Measurements from ENCODE around the gene CKS1B.

CKS1B gene

GRCh38 chr1:154941333-154942013 lies 33.0 kb upstream of the CKS1B start:
- H3K4me3 ChIP-seq (ENCODE audit: low read depth, low read length) = peak overlapping the region; percentile 71
- TF ChIP-seq, protein P1, sequence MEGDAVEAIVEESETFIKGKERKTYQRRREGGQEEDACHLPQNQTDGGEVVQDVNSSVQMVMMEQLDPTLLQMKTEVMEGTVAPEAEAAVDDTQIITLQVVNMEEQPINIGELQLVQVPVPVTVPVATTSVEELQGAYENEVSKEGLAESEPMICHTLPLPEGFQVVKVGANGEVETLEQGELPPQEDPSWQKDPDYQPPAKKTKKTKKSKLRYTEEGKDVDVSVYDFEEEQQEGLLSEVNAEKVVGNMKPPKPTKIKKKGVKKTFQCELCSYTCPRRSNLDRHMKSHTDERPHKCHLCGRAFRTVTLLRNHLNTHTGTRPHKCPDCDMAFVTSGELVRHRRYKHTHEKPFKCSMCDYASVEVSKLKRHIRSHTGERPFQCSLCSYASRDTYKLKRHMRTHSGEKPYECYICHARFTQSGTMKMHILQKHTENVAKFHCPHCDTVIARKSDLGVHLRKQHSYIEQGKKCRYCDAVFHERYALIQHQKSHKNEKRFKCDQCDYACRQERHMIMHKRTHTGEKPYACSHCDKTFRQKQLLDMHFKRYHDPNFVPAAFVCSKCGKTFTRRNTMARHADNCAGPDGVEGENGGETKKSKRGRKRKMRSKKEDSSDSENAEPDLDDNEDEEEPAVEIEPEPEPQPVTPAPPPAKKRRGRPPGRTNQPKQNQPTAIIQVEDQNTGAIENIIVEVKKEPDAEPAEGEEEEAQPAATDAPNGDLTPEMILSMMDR (IDR thresholded peaks at IDR 0.05; ENCODE audit: borderline replicate concordance, insufficient read depth, low read depth, low read length) = no peak

- TF ChIP-seq, protein P1 (IDR thresholded peaks at IDR 0.05; ENCODE audit: borderline replicate concordance, insufficient read depth, low read depth, low read length) = peak; percentile 86
- peak overlapping the region; percentile 13 for H3K4me3 ChIP-seq (ENCODE audit: low read depth, low read length)
Measured at GRCh38 chr1:154943649-154944400, 30.7 kb upstream of the CKS1B start.

DNA sequence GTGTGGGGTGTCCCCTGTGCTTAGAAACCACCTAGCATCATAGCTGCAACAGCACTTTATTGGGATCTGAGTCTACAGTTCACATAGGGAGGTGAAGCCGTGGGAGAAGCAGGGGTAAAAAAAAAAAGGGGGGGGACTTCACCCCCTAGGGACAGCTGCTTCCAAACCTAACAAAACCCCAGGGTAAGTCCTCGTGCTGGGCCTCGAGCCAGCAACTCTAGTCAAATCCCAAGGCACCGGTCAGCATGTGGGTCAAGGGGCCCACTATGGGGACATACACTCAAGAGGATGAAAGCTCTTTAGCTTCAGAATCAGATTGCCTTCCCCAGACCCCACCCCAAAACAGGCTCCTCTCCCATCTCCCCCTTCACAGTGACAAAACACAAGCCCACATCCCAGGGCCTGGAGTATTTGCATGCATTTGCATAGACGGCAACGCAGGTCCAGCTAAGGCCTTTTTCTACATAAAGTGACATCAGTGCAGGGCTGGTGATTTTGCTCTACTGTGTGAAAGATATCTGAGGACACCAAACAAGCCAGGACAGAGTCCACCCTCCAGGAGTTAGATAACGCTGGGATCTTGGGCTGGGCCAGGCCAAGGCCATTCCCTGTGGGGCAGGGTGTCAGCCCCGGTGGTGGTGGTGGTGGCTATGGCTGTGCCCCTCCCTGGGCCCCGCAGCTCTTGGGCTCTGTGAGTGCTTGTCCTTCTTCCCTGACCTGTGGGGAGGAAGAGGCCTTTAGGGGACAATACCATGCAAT lies 29.9 kb upstream of the CKS1B start:
- TF ChIP-seq, protein P1 (IDR thresholded peaks at IDR 0.05; ENCODE audit: borderline replicate concordance, insufficient read depth, low read depth, low read length) = no peak
- no peak overlapping the region for H3K4me3 ChIP-seq (ENCODE audit: low read depth, low read length)

DNA sequence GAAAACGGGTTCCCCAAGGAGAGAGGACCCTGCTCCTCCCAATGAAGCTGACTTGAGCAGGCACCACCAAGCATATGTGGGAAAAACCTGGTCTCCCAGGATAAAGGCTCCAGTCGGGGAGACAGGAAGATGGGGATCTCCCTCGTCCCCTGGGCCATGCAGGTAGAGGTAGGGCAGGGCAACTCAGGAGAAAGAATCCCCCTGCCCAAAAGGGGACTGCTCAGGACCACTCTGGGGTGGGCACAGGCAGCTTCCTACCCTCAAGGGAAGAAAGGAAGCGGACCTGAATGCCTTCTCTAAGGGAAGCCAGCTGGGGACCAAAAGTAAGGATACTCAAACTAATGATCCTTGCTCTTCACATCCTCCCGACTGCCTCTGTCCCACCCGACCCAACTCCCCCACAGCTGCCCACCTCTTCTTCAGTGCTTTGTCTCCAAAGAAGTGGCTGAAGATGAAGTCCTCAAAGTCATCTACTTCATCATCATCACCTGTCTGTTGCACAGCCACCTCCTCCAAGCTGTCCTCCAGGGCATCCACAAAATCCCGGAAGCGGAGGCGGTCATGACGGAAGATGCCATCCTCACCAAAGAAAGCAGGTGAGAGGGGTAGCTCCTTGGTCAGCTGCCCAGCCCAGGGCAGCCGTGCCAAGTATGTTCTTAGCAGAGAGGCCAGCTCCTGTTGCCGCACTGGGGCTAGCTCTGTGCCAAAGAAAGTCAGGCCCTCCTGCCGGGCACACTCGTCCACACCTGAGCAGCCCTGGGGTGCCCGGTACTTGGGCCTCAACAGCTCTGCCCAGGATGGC lies 29.1 kb upstream of the CKS1B start:
- TF ChIP-seq, protein P1 (IDR thresholded peaks at IDR 0.05; ENCODE audit: borderline replicate concordance, insufficient read depth, low read depth, low read length) = no peak
- H3K4me3 ChIP-seq (ENCODE audit: low read depth, low read length) = no peak overlapping the region

DNA sequence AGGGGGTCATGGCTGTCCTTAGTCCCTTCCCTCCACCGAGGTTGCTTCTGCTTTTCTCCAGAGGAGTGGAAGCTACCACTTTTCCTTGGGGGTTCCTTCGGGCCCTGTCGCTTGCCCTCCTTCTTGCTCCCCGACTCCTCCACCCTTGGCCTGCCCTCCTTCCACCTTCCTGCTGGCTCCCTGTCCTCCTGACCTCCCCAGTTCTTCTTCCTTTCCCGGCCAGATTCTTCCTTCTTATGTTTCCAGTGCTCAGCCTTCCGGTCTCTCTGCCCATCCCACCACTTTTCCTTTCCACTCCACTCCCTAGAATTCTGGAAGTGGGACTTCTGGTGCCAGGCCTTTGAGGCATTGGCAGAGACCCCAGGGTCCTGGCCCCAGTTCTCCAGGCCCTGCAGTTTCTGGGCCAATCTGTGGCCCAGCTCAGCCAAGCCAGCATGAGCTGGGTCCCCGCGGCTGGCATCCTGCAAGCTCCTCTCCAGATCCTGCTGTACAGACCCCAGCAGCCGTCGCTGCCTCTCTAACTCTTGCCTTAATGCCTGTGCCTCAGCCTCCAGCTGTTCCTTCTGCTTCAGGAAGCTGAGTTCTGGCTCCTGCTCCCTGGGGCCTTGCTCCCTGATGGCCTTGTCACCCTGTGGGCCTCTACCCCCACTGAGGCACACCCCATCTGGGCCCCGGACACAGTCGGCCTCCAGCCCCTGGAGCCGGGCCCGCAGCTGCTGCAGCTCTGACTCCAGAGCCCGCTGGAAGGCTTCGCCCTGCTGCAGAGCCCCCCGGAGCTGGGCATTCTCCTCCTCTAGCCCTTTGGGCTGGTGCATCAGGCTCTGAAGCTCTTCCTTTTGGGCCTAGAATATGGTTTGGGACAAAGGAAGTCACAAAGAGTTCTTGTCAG lies 28.3 kb upstream of the CKS1B start:
- TF ChIP-seq, protein P1 (IDR thresholded peaks at IDR 0.05; ENCODE audit: borderline replicate concordance, insufficient read depth, low read depth, low read length) = no peak

DNA sequence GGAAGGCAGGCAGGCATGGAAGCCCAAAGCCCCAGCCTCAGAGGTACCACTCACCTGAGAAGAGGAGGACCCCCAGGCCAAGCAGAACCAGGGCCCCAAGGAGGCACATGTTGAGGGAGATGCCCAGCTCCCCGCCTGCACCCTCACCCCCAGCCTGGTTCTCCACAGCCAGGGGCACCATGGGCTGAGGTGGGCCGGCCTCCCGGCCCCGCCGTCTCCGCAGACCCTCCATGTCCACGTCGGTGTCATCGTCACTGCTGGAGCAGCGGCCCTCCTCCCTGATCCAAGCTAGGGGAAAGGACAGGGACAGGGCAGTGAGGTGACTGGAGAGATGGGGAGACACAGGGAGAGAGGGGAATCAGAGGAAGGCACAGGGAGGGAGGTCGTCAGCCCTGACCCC lies 26.4 kb upstream of the CKS1B start:
- TF ChIP-seq, protein P1 (IDR thresholded peaks at IDR 0.05; ENCODE audit: borderline replicate concordance, insufficient read depth, low read depth, low read length) = no peak

More for the DNA sequence above, 28.3 kb upstream of the CKS1B start:
- H3K4me3 ChIP-seq (ENCODE audit: low read depth, low read length) = no peak overlapping the region

More for the DNA sequence above, 26.4 kb upstream of the CKS1B start:
- no peak overlapping the region for H3K4me3 ChIP-seq (ENCODE audit: low read depth, low read length)
